ENCODE measurements around the gene CLASP1.

DNA sequence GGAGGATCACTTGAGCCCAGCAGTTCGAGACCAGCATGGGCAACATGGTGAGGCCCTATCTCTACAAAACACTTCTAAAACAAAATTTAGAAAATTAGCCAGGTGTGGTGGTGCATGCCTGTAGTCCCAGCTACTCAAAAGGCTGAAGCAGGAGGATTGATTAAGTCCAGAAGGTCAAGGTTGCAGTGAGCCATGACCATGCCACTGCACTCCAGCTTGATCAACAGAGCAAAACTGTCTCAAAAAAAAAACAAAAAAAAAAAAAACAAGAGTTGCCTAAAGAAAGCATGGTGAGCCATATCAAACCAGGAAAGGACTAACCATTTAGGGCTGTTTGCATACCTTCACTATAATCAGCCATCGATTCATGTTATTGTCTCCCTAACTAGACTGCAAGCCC lies 4.5 kb downstream of the CLASP1 start:
- TF ChIP-seq, protein P1, sequence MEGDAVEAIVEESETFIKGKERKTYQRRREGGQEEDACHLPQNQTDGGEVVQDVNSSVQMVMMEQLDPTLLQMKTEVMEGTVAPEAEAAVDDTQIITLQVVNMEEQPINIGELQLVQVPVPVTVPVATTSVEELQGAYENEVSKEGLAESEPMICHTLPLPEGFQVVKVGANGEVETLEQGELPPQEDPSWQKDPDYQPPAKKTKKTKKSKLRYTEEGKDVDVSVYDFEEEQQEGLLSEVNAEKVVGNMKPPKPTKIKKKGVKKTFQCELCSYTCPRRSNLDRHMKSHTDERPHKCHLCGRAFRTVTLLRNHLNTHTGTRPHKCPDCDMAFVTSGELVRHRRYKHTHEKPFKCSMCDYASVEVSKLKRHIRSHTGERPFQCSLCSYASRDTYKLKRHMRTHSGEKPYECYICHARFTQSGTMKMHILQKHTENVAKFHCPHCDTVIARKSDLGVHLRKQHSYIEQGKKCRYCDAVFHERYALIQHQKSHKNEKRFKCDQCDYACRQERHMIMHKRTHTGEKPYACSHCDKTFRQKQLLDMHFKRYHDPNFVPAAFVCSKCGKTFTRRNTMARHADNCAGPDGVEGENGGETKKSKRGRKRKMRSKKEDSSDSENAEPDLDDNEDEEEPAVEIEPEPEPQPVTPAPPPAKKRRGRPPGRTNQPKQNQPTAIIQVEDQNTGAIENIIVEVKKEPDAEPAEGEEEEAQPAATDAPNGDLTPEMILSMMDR (IDR thresholded peaks at IDR 0.05; ENCODE audit: insufficient read depth, low read length), result no peak
- TF ChIP-seq SPI1 (IDR thresholded peaks at IDR 0.05; ENCODE audit: borderline replicate concordance, low read depth) (no peak), GABPA (IDR thresholded peaks at IDR 0.05; ENCODE audit: low read depth) (no peak), POLR2AphosphoS5 (IDR thresholded peaks at IDR 0.05; ENCODE audit: low read depth) (no peak)
- TF ChIP-seq, protein P2, sequence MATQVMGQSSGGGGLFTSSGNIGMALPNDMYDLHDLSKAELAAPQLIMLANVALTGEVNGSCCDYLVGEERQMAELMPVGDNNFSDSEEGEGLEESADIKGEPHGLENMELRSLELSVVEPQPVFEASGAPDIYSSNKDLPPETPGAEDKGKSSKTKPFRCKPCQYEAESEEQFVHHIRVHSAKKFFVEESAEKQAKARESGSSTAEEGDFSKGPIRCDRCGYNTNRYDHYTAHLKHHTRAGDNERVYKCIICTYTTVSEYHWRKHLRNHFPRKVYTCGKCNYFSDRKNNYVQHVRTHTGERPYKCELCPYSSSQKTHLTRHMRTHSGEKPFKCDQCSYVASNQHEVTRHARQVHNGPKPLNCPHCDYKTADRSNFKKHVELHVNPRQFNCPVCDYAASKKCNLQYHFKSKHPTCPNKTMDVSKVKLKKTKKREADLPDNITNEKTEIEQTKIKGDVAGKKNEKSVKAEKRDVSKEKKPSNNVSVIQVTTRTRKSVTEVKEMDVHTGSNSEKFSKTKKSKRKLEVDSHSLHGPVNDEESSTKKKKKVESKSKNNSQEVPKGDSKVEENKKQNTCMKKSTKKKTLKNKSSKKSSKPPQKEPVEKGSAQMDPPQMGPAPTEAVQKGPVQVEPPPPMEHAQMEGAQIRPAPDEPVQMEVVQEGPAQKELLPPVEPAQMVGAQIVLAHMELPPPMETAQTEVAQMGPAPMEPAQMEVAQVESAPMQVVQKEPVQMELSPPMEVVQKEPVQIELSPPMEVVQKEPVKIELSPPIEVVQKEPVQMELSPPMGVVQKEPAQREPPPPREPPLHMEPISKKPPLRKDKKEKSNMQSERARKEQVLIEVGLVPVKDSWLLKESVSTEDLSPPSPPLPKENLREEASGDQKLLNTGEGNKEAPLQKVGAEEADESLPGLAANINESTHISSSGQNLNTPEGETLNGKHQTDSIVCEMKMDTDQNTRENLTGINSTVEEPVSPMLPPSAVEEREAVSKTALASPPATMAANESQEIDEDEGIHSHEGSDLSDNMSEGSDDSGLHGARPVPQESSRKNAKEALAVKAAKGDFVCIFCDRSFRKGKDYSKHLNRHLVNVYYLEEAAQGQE (IDR thresholded peaks at IDR 0.05; ENCODE audit: insufficient replicate concordance, low read depth), result no peak

Data from HL-60 (cell line).